NCI-H2081 treated with DMSO at 0.1 percent for 48 hours (cell line): ENCODE measurements around the gene NT5DC3.
"Not testable (repeated sequence)": the region's sequence is repeated elsewhere in the genome, so short reads cannot be mapped to it uniquely, and the experiment has no call there.

ENCODE experiments used
- DNase-seq: peaks from one replicate; lab custom pipeline; 2025; lab: John Stamatoyannopoulos, UW

Gene NT5DC3

DNA sequence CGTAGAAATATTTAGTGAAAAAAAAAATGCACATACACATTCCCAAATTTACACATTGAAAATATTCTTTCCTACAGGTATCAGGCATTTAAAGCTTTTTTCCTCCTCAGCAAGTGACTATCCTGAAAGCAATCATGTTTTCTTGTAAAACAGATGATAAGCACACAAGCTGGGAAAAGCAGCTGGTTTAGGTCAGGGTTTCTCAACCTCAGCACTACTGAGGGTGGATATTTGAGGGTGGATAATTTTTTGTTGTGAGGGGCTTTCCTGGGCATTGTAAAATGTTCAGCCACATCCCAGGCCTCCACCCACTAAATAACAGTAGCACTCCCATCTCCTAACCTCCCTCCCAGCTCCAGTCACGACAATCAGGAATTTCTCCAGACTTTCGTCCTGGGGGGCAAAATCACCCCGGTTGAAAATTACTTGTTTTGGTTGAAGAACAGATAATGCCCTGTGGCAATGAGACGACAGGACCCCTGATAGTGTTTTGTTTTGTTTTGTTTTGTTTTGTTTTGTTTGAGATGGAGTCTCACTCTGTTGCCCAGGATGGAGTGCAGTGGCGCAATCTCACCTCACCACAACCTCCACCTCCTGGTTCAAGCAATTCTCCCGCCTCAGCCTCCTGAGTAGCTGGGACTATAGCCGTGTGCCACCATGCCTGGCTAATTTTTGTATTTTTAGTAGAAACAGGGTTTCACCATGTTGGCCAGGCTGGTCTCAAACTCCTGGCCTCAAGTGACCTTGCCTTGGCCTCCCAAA lies 15.0 kb upstream of the NT5DC3 start:
- DNase-seq, result no peak

DNA sequence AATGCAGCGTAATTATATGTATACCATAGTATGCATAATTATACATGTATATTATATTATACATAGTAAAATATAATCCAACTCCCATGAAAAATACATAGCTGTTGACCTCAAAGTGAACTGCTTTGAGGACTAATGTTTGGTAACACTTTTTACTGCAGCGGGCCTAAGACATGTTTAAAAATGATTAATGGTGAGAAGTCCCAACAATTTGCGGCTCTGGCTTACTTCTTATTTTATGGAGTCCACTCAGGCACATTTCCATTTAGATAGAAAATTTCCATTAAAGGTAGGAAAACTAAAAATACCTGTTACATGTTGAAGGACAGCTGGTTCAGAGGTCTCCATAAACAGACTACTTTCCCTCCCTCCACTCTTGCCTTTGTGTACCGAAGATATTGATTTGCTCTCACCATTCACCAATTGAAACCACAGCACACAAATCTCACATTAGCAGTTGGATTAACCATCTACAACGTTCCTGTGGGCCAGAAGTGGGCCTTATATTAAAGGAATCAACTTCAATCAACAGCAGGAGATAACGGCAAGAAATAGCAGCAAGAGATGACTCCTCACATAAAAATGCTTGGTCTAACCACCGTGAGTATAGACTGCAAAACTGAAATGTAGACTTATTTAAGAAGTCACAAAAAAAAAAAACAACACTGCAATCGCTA lies 14.1 kb upstream of the NT5DC3 start:
- DNase-seq, result no peak

DNA sequence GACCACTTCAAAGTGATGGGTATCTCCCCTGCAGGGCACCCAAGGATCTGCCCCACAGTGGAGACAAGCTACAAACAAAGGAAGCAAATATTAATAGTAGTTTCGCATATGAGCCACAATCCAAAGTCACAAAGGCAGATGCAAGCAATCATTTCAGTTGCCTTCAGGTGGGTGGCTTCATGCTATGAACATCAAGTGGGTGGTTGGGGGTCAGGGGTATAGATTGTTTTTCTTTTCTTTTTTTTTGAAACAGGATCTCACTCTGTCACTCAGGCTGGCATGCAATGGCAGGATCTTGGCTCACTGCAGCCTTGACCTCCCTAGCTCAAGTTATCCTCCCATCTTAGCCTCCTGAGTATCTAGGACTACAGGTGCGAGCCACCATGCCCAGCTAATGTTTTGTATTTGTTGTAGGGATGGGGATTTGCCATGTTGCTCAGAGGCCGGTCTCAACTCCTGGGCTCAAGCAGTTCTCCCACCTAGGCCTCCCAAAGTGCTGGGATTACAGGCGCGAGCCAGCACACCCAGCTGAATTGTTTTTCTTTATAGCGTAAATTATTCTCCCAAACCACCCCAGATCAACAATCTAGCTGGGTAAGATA lies 13.4 kb upstream of the NT5DC3 start:
- no peak for DNase-seq

DNA sequence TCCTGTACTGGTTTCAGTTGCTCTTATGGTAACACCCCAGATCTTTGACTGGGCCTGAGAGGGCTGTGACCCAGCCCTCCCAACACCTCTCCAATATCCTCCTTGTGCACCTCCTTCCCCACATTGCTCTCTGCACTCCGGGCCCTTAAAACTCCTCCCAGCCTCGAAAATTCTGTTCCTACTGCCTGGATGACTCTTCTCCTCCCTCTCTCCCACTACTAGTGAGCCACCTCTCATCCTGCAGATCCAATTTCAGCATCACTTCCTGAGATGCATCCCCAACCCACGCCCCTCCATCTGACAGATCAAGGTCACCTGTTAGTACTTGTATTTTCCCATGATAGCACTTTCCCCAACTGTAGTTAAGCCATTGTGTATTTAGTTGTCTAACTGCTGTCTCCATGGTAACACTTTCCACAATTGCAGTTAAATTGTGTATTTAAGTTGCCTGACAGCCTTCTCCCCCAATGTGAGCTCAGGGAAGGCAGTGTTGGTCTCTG lies 11.5 kb upstream of the NT5DC3 start:
- peak; percentile 68 for DNase-seq

DNA sequence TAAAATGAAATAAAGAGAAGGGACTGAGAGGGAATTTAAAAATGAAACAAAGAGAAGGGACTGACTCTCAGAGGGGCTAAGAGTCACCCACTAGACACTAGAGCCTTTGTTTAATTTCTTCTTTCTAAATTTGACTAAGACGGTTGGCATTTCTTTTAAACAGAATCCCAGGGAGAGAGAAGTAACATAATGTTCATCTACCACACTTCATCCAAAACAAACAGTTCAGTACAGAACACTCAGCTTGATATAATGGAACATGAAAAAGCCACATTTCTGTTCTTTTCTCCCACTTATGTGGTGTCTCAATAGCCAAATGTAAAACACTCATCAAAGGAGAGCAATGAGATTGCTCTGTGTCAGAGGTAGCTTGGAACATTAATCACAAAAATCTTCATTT lies 10.1 kb upstream of the NT5DC3 start:
- DNase-seq, result no peak

DNA sequence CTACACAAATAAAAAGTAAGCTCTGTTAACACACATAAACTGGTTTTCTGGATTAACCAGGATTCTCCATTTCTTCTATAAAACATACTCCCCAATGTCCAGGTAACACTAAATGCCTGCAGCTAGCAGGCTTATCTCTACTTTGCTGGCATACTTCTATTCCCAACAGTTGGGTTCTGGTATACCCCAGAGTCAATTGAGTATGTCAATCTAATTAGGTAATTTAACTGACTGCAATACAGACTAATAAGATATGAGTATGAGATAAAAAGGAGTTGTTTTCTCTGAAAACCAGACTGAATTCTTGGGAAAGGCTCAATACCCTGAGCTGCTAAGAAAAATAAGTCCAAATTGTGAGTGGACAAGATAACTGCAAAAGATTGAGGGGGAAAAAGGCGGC lies 9.4 kb upstream of the NT5DC3 start:
- no peak for DNase-seq

DNA sequence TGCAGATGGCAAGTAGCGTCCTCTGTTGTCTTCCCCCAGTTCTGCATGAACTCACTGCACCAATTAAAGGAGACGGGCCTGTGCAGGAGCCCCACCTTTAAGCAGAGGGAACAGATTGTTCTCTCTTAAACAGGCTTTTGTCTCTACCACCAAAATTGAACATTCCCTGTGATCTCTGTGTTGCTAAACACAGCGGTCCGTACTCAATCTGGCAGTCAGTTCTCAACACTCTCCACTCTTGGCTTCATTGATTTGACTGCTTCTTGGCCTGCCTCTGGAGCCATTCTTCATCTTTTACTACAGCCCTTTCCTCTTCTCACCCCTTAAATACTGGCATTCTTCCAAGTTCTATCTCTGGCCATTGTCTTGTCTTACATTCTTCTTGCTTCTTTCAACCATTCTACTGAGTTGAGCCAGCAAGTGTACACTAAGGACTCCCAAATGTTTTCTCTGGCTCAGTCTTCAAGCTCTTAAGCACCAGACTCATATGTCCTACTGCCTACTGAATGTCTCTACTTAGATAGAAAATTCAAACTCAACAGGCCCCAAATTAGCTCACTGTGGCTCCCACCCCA lies 8.0 kb upstream of the NT5DC3 start:
- no peak for DNase-seq

DNA sequence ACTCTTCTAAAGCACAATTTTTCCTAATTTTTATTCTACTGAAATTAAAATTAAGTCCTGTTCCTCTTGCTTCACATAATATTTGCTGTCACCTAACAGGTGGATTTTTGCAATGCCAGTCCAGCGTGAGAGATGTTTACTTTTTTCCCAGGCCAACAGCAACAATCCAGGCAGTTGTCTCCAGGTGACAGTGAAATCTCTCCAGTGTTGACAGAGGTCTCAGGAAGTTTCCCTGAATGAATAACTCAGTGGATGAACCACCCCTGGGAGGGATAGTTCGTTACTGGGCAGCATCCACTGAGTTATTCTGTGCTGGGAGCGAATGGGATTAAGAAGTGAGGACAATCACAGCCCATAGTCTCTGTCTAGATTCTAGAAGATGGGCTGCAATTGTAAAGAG lies 7.1 kb upstream of the NT5DC3 start:
- no peak for DNase-seq

DNA sequence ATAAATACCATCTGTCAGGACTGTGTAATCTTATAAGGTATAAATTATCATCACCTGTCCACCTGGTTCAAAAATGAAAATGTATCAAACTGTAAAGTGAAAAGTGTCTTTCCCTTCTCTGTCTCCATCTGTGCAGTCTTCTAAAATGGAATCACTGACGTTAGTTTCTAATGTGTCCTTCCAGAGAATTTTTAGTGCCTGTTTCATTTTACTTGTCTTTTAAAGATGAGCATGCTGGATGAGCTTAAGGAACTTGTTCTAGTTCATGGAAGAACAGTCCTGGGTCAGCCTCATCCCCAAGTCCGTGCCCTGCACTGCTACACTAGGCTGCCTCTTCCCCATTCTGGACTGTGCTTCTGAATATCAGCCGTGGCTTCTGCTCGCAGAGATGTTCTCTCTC lies 5.4 kb upstream of the NT5DC3 start:
- no peak for DNase-seq

DNA sequence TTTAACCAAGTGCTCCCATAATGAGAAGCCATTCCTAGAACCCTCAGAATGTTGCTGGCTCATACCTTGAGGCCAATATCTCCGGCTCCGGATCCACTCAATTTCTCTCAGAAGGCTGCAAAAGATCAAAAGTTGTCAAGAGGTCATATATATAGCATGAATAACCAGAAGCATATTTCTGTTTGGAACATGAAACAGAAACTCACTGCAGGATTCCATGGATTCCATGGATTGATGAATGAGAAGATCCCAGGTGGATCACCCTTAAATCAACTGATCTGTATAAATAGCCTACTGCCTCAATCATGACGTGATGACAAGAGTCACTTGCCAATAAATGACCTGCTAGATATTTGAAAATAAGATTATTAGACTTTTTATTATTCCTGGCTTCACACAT lies 3.3 kb upstream of the NT5DC3 start:
- DNase-seq, result no peak

DNA sequence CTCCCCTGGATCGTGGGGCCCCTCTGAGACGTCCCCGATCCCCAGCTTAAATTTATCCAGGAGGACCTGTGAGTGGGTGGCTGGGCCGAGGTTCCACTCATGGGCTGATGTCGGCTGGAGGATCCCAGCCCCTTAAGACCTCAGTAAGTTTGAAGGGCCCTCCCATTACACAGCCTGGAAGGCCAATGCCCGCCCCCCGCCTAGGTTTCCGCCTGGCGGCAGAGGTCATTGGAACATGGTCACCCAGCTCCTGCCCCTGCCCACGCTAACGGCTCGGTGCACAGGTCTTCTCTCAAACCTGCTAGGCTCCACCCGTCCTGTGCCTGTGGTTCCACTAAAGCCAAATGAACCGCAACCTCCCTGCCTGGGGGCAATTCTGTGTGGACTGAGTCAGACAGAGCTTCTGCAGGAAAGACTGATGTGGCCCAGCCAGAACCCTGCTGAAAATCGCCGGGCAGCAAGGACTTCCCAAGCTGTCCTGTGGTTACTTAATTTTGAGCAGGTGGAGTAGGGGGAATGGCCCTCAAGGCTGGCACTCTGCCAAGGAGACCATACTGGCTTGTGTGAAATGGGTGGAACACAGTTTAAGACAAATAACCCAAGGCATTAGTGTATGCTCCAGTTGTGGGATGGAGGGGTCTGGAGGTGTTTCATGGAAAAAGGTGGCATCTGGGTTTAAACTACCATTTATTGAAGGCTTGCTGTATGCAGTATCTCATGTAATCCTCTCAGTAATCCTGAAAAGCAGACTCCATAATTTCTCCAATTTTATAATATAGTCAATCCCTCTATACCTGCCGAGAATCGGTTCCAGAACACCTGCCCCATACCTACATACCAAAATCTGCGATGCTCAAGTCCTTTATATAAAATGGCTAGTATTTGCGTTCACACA lies 903 bp upstream of the NT5DC3 start:
- no peak for DNase-seq

DNA sequence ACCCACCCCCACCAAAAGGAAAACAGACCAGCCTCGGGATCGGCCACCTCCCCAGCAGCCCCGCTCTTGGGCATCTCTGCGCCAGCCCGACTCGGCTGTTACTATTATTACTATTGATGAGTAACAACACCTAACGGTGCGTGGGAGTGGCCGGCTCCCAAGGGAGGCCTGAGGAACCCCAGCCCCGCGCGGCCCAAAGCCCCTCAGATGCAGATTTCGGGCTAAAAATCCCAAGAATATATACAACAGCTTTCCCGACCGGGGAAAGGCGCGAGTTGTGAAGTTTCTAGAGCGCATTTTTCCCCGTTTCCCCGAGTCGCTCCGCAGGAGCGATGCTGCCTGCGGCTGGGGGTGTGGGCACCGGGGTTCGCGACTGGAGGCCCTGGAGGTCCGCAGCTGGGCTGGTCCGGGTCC lies 565 bp downstream of the NT5DC3 start:
- no peak for DNase-seq

DNA sequence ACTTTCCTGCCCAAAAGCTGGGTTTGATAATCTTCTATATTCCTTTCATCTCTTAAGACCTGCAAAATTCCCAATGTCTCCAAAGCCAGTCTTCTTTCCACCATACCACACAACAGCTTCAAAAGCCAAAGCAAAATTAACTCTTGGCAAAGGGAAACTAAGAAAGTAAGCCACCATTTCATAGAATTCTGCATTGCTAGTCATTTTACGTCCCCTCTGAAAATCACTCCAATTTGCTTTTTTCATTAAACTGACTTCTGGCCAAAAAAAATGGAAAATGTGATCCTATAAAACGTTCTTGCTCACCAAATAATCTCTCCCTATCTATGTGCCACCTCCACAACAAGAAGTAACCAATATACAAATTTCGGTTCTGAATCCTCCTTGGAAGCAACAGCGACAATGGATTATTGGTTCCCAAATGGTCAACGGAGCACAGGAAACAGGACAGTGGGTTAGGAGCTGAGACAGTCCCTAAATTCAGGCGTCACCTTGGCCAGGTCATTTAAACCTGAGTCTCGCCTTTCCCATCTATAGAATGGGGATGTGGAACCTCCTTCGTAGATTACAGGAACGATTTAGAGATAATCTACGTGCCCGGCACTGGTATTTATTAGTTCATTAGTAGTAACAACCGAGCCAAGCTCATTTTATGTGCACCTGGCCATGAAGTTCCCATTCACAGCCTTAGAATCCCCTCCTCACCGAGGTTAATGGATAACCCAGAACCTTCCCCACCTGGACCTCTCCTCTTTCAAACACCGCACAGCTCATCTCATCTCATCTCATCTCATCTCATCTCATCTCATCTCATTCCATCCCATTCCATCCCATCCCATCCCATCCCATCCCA lies 1.2 kb downstream of the NT5DC3 start:
- DNase-seq, result no peak

DNA sequence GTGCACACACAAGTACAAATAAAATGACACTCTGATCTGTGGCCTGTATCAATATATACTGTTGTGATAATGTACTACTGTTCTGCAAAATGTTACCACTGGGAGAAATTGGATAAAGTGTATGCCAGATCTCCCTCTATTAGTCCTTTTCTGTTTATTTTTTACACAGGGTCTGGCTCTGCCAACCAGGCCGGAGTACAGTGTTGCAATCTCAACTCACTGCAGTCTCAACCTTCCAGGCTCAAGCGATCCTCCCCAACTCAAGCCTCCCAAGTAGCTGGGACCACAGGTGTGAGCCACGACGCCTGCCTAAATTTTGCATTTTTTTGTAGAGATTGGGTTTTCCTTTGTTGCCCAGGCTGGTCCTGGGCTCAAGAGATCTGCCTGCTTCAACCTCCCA lies 1.9 kb downstream of the NT5DC3 start:
- no peak for DNase-seq

DNA sequence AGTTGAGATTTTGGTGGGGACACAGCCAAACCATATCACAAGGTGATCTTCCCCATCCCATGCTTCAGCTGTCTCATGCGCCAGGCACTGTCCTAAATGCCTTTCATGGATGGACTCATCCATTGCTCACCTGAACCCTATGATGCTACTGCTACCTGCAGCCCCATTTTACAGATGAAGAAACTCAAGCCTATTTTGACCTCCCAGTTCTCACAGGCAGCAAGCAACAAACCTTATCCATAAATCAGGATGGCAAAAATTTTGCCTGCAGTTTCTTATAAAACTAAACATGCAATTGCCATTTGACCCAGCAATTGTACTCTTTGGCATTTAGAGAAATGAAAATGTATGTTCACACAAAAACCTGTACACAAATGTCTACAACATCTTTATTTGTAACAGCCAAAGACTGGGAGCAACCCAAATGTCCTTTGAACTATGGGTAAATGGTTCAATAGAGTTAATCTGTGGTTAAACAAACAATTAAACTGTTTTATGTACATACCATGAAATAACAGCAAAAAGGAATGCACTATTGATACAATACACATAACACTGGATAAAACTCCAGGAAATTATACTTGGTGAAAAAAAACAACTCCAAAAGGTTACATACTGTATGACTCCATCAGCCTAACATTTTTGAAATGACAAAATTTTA lies 2.6 kb downstream of the NT5DC3 start:
- no peak for DNase-seq

DNA sequence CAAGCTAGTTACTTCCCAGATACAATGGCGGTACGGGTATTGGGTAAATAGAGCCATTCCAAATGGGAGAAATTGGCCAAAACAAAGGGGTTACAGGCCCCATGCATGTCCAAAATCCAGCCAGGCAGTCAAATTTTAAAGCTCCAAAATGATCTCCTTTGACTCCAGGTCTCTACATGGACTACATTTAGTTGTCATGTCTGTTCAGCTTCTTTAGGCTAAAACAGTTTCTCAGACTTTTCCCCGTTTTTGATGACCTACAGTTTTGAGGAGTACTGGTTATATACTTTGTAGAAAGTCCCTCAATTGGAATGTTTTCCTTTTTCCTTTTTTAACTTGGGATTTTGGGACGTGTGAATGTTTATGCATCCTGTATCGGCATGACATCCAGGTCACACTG lies 4.7 kb downstream of the NT5DC3 start:
- no peak for DNase-seq

DNA sequence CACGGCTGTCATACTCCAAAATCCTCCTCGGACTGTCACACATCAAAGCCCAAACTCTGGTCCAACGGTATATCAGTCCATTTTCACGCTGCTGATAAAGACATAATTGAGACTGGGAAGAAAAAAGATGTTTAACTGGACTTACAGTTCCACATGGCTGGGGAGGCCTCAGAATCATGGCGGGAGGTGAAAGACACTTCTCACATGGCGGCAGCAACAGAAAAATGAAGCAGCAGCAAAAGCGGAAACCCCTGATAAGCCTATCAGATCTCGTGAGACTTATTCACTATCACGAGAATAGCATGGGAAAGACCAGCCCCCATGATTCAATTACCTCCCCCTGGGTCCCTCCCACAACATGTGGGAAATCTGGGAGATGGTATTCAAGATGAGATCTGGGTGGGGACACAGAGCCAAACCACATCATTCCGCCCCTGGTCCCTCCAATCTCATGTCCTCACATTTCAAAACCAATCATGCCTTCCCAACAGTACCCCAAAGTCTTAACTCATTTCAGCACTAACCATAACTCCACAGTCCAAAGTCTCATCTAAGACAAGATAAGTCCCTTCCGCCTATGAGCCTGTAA lies 5.2 kb downstream of the NT5DC3 start:
- not testable (repeated sequence) for DNase-seq

DNA sequence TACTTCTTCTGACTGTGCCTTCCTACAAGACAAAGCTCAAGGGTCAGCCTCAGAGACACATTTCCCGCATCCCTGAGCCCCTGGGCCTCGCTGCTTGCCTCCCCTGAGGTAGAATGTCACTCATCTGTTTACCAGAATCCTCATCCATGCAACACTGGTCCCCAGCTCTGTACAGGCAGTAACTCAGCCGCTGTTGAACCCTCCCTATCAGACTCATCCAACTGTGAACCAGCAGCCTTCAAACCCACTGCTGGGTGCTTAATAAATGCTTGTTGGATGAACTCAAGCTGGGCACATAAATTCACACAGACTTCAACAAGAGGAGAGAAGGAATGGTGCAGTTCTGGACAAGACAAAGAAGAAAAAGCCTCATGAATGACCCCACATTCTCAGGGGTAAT lies 6.1 kb downstream of the NT5DC3 start:
- no peak for DNase-seq

DNA sequence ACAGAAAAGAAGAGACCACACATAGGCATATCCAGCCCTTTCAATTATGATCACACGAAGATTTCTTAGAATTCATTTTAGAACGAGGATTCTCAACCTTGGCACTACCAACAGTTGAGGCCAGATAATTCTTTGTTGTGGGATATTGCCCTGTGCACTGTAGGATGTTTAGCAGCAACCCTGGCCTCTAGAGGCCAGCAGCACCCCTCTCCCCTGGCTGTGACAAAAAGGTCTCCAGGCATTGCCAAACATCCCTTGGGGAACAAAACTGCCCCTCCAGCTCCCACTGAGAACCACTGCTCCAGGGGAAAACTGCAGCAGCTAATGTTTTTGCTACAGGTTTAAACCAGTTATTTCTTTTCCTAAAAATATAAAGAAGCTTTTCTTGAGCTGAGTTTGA lies 7.1 kb downstream of the NT5DC3 start:
- DNase-seq, result no peak
